HG03342 (cell line): ENCODE results near the gene PXN.

Source experiments
- ATAC-seq: cut with Tn5 transposase; IDR thresholded peaks from one replicate; pipeline ENCODE4 v1.9.1; 2021; ENCODE audit warnings: mild to moderate bottlenecking, moderate library complexity; ENCODE audit not compliant: unreplicated experiment

Gene PXN

DNA sequence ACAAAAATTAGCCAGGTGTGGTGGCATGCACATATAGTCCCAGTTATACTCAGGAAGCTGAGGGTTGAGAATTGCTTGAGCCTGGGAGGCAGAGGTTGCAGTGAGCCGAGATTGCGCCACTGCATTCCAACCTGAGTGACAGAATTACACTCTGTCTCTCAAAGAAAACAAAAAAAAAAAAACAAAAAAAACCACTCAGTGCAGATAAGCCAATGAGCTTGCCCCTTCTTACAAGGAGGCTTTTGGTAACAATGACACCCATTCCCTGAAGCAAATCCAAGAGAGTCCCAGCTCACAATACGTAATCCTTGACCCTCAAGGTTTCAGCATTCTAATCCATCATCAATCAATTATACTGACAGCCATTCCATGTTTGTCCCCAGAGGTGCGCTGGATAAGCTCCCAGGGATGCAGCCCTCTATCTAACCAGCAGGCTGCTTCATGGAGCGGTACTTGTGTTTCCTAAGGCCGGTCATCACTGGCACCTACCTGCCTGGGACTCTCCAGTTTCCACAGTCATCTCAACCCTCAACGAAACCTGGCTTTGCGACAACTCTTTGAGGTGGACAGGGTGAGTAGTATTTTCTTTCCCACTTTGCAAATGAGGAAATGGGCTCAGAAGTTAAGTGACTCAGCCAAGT lies 83.4 kb downstream of the PXN start:
- ATAC-seq, result no peak

DNA sequence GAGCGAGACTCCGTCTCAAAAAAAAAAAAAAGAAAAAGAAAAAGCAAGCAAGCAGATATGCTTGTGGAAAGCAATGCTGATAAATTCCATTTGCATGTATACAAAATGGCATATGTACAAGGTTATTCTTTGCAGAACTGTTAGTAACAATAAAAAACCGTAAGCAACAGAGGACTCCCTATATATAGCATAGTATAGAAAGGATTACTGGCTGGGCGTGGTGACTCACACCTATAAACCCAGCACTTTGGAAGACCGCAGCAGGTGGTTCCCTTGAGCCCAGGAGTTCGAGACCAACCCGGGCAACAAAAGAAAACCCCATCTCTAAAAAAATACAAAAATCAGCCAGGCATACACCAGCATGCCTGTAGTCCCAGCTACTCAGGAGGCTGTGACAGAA lies 84.6 kb downstream of the PXN start:
- no peak for ATAC-seq

DNA sequence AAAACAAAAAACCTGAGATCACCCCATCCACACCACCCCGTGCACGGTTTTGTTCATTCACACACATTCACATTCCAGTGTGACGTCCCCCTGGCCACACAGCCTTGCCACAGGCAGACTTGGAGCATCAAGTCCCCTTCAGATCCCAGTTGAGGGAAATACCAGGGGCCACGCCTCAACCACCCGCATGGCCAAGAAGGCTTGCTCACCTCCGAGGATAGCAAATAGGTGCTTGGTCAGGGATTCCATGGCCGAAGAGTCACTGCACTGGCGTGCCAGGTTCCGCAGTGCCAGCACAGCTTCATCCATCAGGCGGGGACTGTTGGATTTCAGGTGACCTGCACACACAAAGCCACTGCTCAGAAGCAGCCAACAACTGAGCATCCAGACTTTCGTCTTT lies 90.0 kb downstream of the PXN start:
- no peak for ATAC-seq

DNA sequence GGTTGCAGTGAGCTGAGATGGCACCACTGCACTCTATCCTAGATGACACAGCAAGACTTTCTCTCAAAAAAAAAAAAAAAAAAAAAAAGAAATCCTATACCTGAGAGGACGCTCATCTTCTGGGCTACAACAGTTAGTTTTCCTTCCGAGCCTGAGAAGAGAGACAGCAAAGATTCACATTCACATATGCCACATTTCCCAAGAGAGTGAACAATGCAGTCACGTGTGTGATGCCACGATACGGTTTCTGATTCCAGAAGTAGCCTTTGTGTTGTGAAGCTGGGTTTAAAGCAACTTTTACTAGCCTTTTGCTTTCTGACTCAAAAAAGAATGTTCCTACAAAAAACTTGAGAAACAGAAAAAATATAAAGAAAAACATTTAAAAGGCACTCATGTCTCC lies 90.5 kb downstream of the PXN start:
- ATAC-seq, result no peak

DNA sequence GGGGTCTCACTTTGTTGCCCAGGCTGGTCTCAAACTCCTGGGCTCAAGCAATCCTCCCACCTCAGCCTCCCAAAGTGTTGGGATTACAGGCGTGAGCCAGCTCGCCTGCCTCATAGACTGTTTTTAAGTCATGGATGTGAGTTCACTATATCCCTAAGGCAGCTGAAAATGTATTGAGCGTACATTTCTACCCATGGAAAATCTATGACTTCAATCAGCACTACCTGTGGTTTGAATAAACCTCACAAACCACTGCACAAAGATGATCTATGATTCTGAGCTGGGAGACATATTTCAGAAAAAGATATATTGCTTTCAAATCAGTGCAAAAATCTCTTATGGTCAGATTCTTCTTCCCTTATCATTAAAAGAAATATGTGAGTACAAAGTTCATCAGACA lies 93.5 kb downstream of the PXN start:
- ATAC-seq, result no peak

DNA sequence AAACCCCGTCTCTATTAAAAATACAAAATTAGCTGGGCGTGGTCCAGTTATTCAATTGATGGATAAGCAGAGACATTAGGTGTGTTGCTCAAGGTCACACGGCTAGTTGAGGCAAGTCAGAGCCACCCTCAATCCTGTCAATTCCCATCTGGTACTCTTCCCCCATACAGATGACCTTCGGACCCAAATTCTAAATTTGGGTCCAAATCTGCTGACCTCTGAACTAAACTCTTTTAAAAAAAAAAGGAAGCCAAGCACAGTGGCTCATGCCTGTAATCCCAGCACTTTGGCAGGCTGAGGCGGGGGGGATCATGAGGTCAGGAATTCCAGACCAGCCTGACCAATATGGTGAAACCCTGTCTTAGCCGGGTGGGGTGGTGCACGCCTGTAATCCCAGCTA lies 94.9 kb downstream of the PXN start:
- ATAC-seq, result no peak

DNA sequence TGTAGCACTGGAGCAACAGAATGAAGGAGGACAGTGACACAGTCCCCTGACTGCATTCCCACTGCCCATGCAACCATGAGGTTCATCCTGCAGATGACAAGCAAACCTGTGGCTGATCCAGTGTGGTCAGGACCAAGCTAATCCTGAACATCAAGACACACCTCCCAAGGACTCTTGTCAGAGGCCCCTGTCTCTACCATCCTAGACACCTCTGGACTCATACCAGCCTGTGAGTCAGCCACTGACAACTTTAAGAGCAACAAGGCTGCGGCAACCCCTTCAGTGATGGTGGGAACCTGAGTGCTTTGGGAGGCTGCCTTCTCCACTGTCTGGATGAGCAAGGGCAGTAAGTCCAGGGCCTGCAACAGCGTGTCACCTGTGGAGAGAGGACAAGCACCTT lies 95.6 kb downstream of the PXN start:
- ATAC-seq, result no peak

DNA sequence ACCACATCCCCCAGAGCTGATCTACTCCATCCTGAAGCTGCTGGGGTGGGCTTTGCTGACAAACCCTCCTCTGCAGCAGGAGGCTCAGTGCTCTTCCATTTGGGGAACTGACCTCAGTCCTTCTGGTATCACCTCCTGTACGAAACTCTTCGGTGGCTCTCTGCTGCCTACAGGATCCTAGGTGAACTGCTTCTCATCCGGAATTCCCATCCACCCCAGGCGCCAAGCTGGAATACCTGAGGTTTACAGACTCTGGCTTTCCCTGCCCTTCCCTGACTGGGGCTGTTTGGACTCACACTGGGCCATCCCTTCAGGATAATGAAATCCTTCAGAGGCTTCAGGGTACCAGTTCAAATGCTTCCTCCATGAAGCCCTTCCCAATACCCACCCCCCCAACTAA lies 97.2 kb downstream of the PXN start:
- ATAC-seq, result no peak

DNA sequence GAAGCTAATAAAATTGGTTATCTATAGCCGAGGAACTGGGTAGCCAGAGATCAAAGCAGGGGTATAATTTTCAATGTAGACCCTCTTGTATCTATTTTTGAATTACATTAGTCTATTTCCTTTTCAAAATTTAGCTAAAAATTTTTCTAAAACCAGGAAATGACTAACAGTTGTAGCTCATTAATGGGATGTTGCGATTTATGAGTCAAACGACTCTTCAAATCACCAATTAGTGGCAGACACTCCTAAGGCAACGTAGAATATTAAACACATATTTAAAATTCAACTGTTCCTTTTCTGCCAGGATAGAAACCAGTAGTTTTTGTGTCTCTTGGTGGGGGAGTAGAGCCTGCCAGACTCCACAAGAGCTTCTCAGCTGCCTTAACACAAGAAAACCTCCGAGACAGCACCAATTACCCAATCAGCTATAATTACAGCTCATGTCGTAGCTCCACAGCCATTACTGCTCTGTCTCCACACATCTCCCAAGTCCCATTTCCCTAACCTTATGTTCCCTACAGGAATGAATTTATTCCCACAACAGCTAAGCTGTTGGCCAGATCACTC lies 97.9 kb downstream of the PXN start:
- no peak for ATAC-seq

DNA sequence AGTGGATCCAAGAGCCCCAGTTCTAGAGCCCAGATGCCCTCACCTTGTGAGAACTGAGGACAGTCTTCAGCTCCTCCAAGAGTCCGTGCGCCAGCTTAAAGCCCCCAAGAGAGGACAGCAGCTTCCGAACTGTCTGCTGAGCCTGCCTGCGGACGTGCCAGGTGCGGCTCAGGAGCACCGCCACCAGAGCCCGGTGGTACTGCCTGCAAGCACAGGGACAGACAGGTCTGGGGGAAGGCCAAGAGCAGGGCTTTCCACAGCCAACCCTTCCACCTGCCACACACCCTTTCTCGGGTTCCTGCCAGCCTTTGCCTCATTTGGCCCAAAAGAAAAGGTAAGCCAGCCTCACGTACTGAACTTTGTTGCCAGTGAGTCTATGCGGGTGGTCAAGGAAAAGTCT lies 101.2 kb downstream of the PXN start:
- ATAC-seq, result no peak

DNA sequence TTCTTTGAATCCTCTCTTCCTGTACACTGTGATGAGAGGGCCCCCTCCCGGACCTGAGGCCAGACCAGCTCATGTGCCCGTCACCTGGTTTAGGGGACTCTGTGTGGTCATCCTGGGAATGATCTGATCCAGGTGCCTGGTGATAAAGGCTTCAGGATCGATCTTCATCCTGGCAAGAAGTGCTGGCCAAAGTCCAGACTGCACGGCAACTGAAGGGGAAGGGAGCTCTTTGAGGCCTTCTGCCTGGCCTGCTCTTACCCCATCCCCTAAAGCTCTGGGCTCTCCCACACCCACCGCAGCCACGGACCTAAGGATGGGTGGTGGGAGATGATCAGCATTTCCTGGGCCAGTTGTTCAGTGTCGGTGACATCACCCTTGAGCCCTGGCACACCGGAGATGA lies 102.8 kb downstream of the PXN start:
- ATAC-seq, result no peak

DNA sequence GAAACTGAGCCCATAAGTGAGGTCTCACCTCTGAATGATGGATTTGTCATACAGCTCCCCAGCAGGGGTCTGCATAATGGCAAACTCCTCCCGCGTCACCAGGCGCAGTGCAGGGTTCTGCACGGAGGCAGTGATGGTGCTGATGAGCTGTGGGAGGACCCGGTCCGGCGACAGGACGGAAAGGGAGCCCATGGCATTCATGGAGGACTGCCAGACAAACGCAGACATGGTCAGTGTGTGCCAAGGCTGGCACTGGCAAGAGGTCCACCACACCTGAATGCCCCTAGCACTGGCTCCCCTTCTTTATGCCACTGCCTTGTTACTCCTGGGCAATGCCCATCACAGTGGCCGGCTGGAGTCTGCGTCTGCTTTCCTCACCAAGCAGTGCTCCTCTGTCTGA lies 103.7 kb downstream of the PXN start:
- ATAC-seq, result no peak
